ENCODE measurements around the gene P2RX3.

Gene P2RX3

DNA sequence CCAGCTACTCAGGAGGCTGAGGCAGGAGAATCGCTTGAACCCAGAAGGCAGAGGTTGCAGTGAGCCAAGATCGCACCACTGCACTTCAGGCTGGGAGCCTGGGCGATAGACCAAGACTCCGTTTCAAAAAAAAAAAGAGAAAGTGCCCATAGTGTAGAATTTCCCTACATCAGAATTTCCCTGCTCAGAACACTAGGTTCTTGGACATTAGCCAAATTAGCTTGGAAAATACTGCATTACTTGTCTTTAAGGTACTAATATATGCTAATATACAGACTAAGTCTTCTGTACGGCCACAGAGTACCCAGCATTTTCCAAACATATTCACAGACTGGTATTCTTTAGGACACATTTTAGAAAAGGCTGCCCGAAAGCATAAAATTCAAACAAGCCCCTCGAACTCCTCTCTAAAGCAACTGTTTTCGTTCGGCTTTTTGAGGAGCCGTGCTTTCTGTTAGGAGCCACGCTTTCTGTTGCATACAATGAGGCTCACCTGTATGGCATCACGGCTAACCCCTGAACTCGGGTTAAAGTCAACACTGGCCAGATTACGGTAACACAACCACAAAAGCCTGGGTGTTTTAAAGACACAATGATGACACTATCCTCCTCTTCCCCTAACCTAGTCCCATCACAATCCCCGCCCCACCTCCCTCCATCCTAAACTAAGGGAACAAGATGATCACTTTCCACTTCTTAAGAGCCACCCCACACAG lies 31.8 kb upstream of the P2RX3 start:
- Histone ChIP-seq H3K79me2 (ENCODE audit: insufficient read depth, low read length) (no peaks in the 10 kb centered on the region), H3K4me2 (ENCODE audit: insufficient read depth, low read length) (no peak overlapping the region), H3K27me3 (ENCODE audit: insufficient read depth, low read length, poor library complexity) (no peaks in the 10 kb centered on the region), H3K9me3 (ENCODE audit: insufficient read depth, low read length, severe bottlenecking) (no peaks in the 10 kb centered on the region), H3K4me1 (ENCODE audit: insufficient read depth, low read length) (peaks cover 8% of the 10 kb centered on the region), H4K20me1 (ENCODE audit: insufficient read depth, low read length) (no peaks in the 10 kb centered on the region; the same call in 1 of the 2 replicates), H3K9ac (ENCODE audit: low read depth, low read length) (no peak overlapping the region), H3K27ac (ENCODE audit: low read length) (no peak overlapping the region), H3K4me3 (ENCODE audit: low read depth in 1 of 2, low read length in 2 of 2) (no peak overlapping the region), H3K36me3 (ENCODE audit: insufficient read depth, low read length) (peaks cover 31% of the 10 kb centered on the region), H2AFZ (ENCODE audit: low read depth, low read length) (no peak overlapping the region)
- no peak for TF ChIP-seq EZH2 (IDR thresholded peaks at IDR 0.05; ENCODE audit: borderline replicate concordance, low read depth, low read length, severe bottlenecking)
- DNase-seq, result no peak
- ATAC-seq (ENCODE audit: insufficient read depth, low read depth), result no peak

DNA sequence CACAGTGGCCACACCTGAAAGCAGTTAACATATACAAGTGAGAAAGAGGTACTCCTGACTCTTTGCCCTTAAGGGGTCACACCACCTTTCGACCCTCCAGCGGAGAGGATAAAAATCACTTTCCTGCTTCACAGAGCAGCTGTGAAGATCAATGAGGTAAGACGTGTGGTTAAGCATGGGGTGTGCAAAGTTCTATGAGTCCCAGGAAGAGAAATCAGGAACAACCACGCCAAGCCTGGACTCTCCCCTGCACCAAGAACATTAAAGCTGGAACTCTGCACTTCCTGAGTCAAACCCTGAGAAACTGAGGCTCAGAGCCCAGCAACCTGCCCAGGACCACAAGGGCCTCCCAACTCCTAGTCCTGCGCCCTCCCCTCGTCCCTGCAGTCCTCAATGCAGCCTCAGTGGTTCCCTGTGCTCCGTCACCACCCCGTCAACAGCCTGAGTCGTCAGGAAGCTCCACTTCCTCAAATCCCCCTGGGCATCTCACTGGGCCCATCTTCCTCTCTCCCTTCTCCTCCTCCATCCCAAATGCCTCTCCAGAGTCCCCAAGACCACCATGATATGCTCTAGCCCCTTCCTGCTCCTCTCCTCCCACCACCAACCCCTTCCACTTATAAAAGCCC lies 31.1 kb upstream of the P2RX3 start:
- Histone ChIP-seq H2AFZ (ENCODE audit: low read depth, low read length) (no peak overlapping the region), H3K4me3 (ENCODE audit: low read depth in 1 of 2, low read length in 2 of 2) (no peak overlapping the region), H3K9me3 (ENCODE audit: insufficient read depth, low read length, severe bottlenecking) (no peaks in the 10 kb centered on the region), H3K36me3 (ENCODE audit: insufficient read depth, low read length) (peaks cover 24% of the 10 kb centered on the region), H3K4me1 (ENCODE audit: insufficient read depth, low read length) (peaks cover 15% of the 10 kb centered on the region), H3K27me3 (ENCODE audit: insufficient read depth, low read length, poor library complexity) (no peaks in the 10 kb centered on the region), H3K4me2 (ENCODE audit: insufficient read depth, low read length) (no peak overlapping the region), H3K9ac (ENCODE audit: low read depth, low read length) (no peak overlapping the region), H3K27ac (ENCODE audit: low read length) (no peak overlapping the region), H4K20me1 (ENCODE audit: insufficient read depth, low read length) (no peaks in the 10 kb centered on the region; the same call in 1 of the 2 replicates), H3K79me2 (ENCODE audit: insufficient read depth, low read length) (no peaks in the 10 kb centered on the region)
- TF ChIP-seq, protein P1, sequence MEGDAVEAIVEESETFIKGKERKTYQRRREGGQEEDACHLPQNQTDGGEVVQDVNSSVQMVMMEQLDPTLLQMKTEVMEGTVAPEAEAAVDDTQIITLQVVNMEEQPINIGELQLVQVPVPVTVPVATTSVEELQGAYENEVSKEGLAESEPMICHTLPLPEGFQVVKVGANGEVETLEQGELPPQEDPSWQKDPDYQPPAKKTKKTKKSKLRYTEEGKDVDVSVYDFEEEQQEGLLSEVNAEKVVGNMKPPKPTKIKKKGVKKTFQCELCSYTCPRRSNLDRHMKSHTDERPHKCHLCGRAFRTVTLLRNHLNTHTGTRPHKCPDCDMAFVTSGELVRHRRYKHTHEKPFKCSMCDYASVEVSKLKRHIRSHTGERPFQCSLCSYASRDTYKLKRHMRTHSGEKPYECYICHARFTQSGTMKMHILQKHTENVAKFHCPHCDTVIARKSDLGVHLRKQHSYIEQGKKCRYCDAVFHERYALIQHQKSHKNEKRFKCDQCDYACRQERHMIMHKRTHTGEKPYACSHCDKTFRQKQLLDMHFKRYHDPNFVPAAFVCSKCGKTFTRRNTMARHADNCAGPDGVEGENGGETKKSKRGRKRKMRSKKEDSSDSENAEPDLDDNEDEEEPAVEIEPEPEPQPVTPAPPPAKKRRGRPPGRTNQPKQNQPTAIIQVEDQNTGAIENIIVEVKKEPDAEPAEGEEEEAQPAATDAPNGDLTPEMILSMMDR (IDR thresholded peaks at IDR 0.05; ENCODE audit: borderline replicate concordance, extremely low read depth, low read length, poor library complexity, severe bottlenecking), result no peak
- TF ChIP-seq EZH2 (IDR thresholded peaks at IDR 0.05; ENCODE audit: borderline replicate concordance, low read depth, low read length, severe bottlenecking), result no peak
- DNase-seq, result no peak
- ATAC-seq (ENCODE audit: insufficient read depth, low read depth), result no peak

DNA sequence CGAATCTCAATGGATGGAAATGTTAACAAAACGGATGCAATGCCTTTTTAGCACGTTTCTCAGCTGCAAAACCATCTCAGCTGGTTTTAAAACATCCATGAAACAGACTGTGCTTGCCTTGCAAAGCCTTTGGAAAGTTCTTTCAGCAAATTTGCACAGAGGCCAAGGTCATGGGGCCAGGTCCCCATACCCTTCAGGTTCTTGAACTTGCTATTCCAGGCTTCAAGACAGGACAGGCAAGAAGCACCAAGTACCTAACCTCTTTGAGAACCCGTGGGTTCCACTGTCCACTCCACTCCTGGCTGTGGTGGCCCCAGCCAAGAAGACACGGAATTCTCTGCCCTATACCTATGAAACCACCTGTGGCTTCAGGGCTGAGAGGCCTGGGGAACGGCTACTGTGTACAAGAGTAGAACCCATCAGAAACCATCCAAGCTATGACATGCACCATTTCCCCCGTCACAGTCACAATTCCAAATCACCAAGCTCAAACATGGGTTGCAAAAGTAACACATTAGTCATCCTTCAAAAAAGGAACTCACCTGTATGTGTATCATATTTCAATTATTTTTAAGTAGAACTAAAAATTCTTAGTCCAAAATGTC lies 30.4 kb upstream of the P2RX3 start:
- H3K79me2 ChIP-seq (ENCODE audit: insufficient read depth, low read length), result no peaks in the 10 kb centered on the region
- no peaks in the 10 kb centered on the region; the same call in 1 of the 2 replicates for H4K20me1 ChIP-seq (ENCODE audit: insufficient read depth, low read length)
- no peak overlapping the region for H2AFZ ChIP-seq (ENCODE audit: low read depth, low read length)
- no peak overlapping the region for H3K4me3 ChIP-seq (ENCODE audit: low read depth in 1 of 2, low read length in 2 of 2)
- no peaks in the 10 kb centered on the region for H3K9me3 ChIP-seq (ENCODE audit: insufficient read depth, low read length, severe bottlenecking)
- H3K27ac ChIP-seq (ENCODE audit: low read length), result no peak overlapping the region
- H3K4me2 ChIP-seq (ENCODE audit: insufficient read depth, low read length), result no peak overlapping the region
- no peak for DNase-seq
- peaks cover 17% of the 10 kb centered on the region for H3K4me1 ChIP-seq (ENCODE audit: insufficient read depth, low read length)
- H3K36me3 ChIP-seq (ENCODE audit: insufficient read depth, low read length), result peaks cover 20% of the 10 kb centered on the region
- TF ChIP-seq, protein P1 (IDR thresholded peaks at IDR 0.05; ENCODE audit: borderline replicate concordance, extremely low read depth, low read length, poor library complexity, severe bottlenecking), result no peak
- TF ChIP-seq EZH2 (IDR thresholded peaks at IDR 0.05; ENCODE audit: borderline replicate concordance, low read depth, low read length, severe bottlenecking), result no peak
- H3K9ac ChIP-seq (ENCODE audit: low read depth, low read length), result no peak overlapping the region
- H3K27me3 ChIP-seq (ENCODE audit: insufficient read depth, low read length, poor library complexity), result no peaks in the 10 kb centered on the region
- no peak for ATAC-seq (ENCODE audit: insufficient read depth, low read depth)
